ENCODE measurements around the gene CLDN17.

CLDN17 gene

GRCh38 chr21:30116479-30116878 is 50.1 kb downstream of the CLDN17 start:
- no peak for FAIRE-seq

Data from TTC549 (cell line).